ENCODE results near the gene BRWD1.
A peak's percentile ranks its signal among the peaks of the same experiment; 100 is the strongest.

BRWD1 gene

DNA sequence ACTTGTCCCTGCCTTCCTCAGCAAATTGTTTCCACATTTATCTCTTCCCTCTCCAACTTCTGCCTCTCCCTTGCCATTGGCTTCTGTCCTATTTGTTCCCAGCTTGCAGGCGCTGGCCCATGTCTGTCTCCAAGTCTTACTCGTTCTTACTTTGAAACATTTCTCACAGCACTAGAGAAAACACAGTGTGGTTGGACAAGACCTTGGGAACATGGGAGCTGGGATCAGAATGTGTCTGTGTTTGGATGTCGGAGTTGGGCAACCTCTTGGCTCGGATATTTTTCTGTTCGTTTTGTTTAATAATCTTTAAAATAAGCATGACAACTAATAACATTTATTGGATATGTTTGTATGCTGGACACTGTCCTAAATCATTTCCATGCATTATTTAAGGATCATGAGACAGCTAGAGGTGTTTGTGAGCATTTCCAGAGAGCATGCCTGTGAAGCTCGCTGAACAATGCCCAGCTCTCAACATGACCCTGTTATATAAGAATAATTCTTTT lies 5.9 kb upstream of the BRWD1 start:
- no peak overlapping the region for H3K4me3 ChIP-seq (ENCODE audit: low read length)
- no peaks in the 10 kb centered on the region for H3K27me3 ChIP-seq (ENCODE audit: insufficient read depth, low read length)
- peaks cover 5% of the 10 kb centered on the region for H3K4me1 ChIP-seq (ENCODE audit: insufficient read depth, low read length)
- no peaks in the 10 kb centered on the region for H3K9me3 ChIP-seq (ENCODE audit: low read length)
- no peak overlapping the region for H2AFZ ChIP-seq (ENCODE audit: low read depth, low read length)
- H3K36me3 ChIP-seq (ENCODE audit: insufficient read depth, low read length), result no peaks in the 10 kb centered on the region

DNA sequence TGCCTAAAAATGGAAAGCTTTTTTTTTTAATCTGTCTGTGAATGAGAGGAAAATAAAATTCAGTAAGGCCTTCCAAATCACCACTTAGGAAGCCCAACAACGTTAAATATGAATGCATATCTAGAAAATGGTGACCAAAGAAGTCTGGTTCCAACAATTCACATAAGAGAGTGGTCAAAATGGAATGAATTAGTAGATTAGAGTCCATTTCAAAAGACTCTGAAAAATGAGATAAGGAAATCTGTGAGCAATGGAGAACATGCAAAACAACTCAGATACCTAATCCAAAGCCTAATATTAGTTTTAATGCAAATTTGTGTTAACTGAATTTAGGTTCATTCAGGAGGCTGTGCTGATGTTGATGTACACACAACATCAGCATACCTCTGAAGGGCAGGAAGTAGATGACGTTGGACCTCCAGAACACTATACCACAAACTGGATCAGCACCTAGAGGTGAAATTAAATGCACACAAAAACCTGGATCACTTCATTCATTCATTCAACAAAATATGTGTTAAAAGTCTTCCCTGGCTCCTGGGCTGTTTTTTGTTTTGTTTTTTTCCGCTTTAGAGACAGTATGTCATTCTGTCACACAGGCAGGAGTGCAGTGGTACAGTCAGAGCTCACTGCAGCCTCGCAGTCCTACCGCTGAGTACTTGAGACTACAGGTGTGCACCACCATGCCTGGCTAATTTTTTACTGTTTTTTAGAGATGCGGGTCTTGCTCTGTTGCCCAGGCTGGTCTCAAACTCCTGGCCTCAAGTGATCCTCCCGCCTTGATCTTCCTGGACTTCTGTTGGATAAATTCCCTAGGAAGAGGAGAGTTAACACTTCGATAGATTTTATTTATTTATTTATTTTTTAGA lies 4.9 kb upstream of the BRWD1 start:
- Histone ChIP-seq H2AFZ (ENCODE audit: low read depth, low read length) (no peak overlapping the region), H3K9me3 (ENCODE audit: low read length) (no peaks in the 10 kb centered on the region), H3K36me3 (ENCODE audit: insufficient read depth, low read length) (no peaks in the 10 kb centered on the region), H3K27me3 (ENCODE audit: insufficient read depth, low read length) (no peaks in the 10 kb centered on the region), H3K4me3 (ENCODE audit: low read length) (no peak overlapping the region), H3K4me1 (ENCODE audit: insufficient read depth, low read length) (peaks cover 5% of the 10 kb centered on the region)

DNA sequence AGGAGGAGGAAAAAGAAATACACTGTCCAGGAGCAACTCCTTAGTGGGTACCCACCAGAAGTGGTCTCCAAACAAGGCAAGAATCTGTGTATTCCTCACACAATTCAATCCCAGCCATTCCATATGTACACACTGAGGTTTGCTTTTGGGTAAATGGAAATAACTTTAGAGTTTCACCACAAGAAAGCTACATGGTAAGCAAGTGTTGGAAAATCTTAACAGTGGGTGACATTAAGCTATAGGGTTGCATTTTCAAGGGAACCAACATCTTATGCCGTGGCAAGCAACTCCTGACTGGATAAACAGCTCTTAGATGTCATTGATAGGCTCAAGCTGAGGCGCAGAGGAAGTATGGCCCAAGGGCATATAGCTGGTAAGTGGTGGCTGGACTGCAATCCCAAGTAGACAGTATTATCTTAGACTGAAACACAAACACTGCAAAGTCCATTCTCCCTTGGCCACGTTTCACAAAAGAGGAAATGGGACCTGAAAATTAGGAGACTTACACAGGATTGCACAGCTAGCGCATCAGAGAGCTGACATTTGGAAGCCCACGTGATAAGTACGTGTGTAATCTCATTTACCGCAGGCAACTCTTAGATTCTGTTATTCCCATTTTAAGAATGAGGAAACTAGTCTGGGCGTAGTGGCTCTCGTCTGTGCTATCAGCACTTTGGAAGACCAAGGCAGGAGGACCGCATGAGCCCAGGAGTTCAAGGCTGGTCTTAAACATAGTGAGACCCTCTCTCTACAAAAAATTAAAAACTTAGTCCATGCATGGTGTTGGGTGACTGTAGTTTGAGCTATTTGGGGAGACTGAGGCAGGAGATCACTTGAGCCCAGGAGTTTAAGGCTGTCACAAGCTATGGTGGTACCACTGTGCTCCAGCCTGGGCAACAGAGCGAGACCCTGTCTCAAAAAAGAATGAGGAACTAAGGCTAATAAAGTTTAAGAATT lies 4.0 kb upstream of the BRWD1 start:
- no peaks in the 10 kb centered on the region for H3K36me3 ChIP-seq (ENCODE audit: insufficient read depth, low read length)
- H3K4me3 ChIP-seq (ENCODE audit: low read length), result no peak overlapping the region
- peaks cover 5% of the 10 kb centered on the region for H3K4me1 ChIP-seq (ENCODE audit: insufficient read depth, low read length)
- H3K27me3 ChIP-seq (ENCODE audit: insufficient read depth, low read length), result no peaks in the 10 kb centered on the region
- H3K9me3 ChIP-seq (ENCODE audit: low read length), result no peaks in the 10 kb centered on the region
- H2AFZ ChIP-seq (ENCODE audit: low read depth, low read length), result no peak overlapping the region

DNA sequence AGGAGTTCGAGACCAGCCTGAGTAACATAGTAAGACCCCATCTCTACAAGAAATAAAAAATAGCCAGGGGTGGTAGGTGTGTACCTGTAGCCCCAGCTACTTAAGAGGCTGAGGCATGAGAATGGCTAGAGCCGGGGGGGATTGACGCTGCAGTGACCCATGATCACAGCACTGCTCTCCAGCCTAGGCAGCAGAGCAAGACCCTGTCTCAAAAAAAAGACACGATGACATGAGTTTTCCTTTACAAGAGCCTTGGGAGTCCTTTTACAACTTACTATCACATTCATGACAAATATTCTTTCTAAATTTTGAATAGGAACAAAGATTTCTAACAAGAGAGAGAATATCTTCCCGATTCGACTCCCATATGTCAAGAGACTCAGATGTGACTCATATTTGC lies 3.3 kb upstream of the BRWD1 start:
- no peaks in the 10 kb centered on the region for H3K9me3 ChIP-seq (ENCODE audit: low read length)
- peaks cover 11% of the 10 kb centered on the region for H3K4me1 ChIP-seq (ENCODE audit: insufficient read depth, low read length)
- H3K4me3 ChIP-seq (ENCODE audit: low read length), result no peak overlapping the region
- no peak overlapping the region for H2AFZ ChIP-seq (ENCODE audit: low read depth, low read length)
- peaks cover 2% of the 10 kb centered on the region for H3K36me3 ChIP-seq (ENCODE audit: insufficient read depth, low read length)
- no peaks in the 10 kb centered on the region for H3K27me3 ChIP-seq (ENCODE audit: insufficient read depth, low read length)

DNA sequence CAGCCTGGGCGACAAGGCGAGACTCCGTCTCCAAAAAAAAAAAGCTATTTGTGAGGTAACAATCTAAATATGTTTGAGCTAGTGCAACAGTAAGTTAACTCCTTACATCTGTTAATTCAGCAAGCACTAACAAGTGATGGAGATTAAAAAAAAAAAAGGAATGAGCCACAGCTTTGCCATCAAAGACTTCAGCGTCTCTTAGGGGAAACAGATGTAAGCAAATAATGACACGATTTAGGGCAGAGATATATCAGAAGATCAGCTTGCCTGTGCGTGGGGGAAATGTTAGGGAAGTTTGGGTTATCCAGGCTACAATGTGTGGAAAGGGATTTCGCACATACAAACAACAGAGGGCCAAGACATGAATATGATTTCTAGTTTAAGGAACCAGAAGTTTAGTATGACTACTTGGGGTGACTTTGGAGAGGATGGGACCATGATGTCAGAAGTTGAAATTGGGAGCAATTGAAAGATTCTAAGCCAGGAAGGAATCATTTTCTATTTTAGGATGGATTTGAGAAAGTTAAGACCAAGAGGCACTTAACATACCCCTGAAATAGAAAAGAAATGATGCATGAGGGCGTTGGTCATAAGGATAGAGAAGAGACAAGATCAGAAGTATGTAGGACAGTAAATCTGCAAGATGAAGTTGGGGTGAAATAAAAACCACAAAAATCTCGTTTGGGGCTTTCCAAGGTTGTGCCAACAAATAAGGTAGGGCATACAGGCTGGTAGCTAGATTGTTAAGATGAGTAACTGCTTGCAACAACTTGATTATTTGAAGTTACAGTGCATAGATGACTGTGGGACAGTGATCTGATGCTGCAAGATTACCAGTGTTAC lies 2.4 kb upstream of the BRWD1 start:
- H3K36me3 ChIP-seq (ENCODE audit: insufficient read depth, low read length), result peaks cover 9% of the 10 kb centered on the region
- H2AFZ ChIP-seq (ENCODE audit: low read depth, low read length), result no peak overlapping the region
- peaks cover 15% of the 10 kb centered on the region for H3K4me1 ChIP-seq (ENCODE audit: insufficient read depth, low read length)
- H3K27me3 ChIP-seq (ENCODE audit: insufficient read depth, low read length), result no peaks in the 10 kb centered on the region
- no peak overlapping the region for H3K4me3 ChIP-seq (ENCODE audit: low read length)
- no peaks in the 10 kb centered on the region for H3K9me3 ChIP-seq (ENCODE audit: low read length)

DNA sequence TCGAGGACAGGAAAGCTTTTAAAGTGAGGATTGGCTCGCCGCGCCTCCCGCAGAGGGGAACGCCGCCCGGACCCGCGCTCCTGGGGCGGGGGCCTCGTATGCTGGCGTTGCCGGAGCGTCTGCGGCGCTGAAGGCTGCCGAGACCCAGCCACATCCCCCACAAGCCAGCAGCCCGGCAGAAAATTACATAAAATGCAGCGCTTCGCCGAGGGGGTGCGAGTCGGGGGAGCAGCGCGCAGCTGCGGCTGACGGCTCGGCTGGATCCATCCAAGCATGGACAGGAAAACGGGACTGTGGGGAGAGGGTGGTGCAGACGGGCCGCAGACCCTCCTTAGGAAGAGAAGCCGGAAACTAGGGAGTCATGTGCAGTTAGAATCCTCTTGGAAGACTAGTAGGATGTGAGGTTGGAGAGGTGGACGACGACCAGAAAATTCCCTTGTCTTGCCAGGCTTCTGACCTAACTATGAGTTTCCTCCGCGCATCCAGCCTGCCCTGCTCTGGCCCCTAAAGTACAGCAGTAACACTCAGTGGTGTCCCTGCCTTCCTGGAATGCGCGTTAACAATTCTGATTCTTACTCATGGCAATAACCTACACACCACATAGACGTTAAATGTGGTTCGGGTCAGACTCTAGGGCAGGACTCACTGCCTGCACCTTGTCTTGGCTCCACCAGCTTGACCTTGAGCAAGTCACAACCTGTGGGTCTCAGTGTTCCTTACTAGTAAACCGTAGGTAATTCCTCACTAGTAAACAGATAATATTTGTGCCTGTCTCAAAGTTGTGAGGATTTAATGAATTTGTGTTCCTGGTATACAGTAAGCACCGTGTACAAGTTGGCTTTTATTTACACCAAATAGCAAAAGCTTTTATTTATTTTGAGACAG lies 953 bp upstream of the BRWD1 start:
- Histone ChIP-seq H2AFZ (ENCODE audit: low read depth, low read length) (peak overlapping the region; percentile 80), H3K4me1 (ENCODE audit: insufficient read depth, low read length) (peaks cover 15% of the 10 kb centered on the region), H3K36me3 (ENCODE audit: insufficient read depth, low read length) (peaks cover 19% of the 10 kb centered on the region), H3K9me3 (ENCODE audit: low read length) (no peaks in the 10 kb centered on the region), H3K4me3 (ENCODE audit: low read length) (peak overlapping the region; percentile 62), H3K27me3 (ENCODE audit: insufficient read depth, low read length) (no peaks in the 10 kb centered on the region)

DNA sequence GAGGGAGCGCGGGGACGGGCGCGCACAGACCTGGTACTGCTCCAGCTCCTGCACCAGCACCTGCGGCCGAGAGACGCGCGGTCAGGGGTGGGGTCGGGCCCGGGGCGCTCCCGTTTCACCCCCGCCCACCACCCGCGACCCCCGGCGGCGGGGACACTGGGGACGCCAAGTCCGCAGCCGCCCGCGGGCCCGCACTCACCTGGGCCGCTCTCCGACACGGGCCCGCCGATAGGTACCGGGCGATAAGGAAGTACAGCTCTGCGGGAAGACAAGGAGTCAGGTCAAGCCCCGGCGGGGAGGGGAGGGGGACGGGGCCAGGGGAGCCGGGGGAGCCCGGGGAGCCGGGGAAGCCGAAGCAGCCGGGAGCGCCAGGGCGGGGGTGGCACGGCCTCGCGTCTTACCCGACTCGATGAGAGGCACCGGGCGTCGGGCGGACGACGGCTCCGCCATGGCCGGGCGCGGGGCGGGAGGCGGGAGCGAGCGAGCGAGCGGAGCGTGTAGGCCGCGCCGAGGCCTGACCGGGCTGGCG lies 326 bp downstream of the BRWD1 start:
- H3K27me3 ChIP-seq (ENCODE audit: insufficient read depth, low read length), result no peaks in the 10 kb centered on the region
- peak overlapping the region; percentile 62 for H3K4me3 ChIP-seq (ENCODE audit: low read length)
- peaks cover 15% of the 10 kb centered on the region for H3K4me1 ChIP-seq (ENCODE audit: insufficient read depth, low read length)
- peak overlapping the region; percentile 80 for H2AFZ ChIP-seq (ENCODE audit: low read depth, low read length)
- H3K9me3 ChIP-seq (ENCODE audit: low read length), result no peaks in the 10 kb centered on the region
- H3K36me3 ChIP-seq (ENCODE audit: insufficient read depth, low read length), result peaks cover 27% of the 10 kb centered on the region

DNA sequence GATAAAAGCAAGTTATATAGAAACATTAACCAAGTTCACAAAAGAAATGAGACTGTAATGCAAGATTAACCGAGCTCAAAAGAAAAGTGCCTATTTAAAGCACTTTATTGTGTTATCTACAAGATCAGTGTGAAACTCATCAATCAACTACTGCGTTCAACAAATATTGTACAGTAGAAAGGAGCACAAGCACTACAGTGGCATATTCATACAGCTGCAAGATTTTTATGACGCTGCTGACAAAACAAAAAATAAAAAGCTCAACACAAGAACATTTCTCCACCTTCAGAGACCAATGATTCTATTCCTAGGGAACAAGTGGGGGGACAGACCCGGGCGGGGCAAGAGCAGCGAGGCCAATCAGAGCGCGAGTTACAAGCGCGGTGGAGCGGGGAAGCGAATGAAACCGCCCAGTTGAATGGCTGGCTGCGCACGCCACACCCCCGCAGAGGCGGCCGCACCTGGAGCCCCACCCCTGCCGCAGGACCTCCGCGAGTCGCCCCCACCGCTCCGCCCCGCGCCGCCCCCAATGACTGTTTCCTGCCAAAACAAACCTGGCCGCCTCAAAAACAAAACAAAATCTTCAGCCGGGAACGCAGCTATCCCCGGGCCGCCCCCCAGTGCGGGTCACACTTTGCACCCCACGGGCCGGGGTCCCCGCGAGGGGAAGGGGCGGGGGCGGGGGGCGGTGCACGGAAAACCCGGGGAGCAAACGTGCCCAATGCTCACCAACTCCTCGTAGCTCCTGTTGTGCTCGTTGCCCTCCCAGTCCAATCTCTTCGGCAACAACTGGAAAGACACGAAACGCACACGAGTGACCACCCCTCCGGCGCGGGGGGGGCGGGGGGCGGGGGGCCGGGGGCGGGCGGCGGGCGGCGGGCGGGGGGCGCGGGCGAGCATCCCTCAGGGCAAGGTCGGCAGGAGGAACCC lies 1.1 kb downstream of the BRWD1 start:
- Histone ChIP-seq H3K9me3 (ENCODE audit: low read length) (no peaks in the 10 kb centered on the region), H3K4me1 (ENCODE audit: insufficient read depth, low read length) (peaks cover 15% of the 10 kb centered on the region), H3K4me3 (ENCODE audit: low read length) (peak overlapping the region; percentile 62), H3K36me3 (ENCODE audit: insufficient read depth, low read length) (peaks cover 34% of the 10 kb centered on the region), H2AFZ (ENCODE audit: low read depth, low read length) (no peak overlapping the region), H3K27me3 (ENCODE audit: insufficient read depth, low read length) (no peaks in the 10 kb centered on the region)

DNA sequence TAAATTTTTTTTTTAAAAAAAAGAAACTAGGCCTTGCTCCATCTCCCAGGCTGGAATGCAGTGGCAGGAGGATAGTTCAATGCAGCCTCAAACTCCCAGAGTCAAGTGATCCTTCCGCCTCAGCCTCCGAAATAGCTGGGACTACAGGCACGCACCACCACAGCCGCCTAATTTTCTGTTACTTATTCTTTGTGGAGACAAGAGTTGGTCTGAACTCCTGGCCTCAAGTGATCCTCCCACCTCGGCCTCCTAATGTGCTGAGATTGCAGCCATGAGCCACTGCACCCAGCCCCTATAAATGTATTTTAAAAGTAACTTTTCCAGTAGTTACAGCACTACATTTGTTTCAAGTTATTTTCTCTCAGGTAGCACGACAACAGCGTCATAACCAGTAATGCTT lies 2.3 kb downstream of the BRWD1 start:
- Histone ChIP-seq H3K27me3 (ENCODE audit: insufficient read depth, low read length) (no peaks in the 10 kb centered on the region), H2AFZ (ENCODE audit: low read depth, low read length) (no peak overlapping the region), H3K9me3 (ENCODE audit: low read length) (no peaks in the 10 kb centered on the region), H3K4me3 (ENCODE audit: low read length) (no peak overlapping the region), H3K4me1 (ENCODE audit: insufficient read depth, low read length) (peaks cover 15% of the 10 kb centered on the region), H3K36me3 (ENCODE audit: insufficient read depth, low read length) (peaks cover 35% of the 10 kb centered on the region)

DNA sequence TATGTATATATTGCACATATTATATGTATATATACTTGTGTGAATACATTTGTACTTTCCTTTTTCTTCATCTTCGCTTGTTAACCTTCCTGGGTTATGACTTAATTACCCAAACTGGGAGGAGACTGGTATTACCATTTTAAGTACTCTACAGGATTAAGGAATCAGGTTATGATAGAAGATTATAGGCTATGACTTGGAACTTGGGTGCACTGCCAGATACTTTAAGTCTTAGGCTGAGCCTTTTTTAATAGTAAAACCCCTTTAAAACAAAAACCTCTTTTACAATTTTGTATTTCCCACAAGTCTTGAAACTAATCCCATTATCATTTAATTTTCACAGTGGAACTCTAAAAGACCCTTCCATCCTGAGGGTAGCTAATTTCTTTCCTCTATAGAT lies 6.0 kb downstream of the BRWD1 start:
- peaks cover 10% of the 10 kb centered on the region for H3K4me1 ChIP-seq (ENCODE audit: insufficient read depth, low read length)
- no peaks in the 10 kb centered on the region for H3K27me3 ChIP-seq (ENCODE audit: insufficient read depth, low read length)
- H3K4me3 ChIP-seq (ENCODE audit: low read length), result no peak overlapping the region
- H2AFZ ChIP-seq (ENCODE audit: low read depth, low read length), result no peak overlapping the region
- H3K9me3 ChIP-seq (ENCODE audit: low read length), result no peaks in the 10 kb centered on the region
- peaks cover 55% of the 10 kb centered on the region for H3K36me3 ChIP-seq (ENCODE audit: insufficient read depth, low read length)

DNA sequence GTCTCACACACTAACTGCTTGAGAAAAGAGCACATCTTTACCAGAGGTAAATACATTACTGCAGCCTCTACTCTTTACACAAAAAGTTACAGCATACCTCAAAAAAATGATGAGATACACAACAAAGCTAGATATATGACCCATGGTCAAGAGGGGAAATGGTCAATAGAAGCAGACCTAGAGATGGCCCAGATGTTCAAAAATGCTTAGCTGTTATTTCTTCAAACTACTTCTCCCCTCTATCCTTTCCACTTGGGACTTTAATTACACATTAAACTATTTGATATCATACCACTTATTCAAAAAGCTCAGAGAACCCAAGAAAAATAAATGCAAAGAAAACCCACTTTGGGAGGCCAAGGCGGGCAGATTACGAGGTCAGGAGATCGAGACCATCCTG lies 12.8 kb downstream of the BRWD1 start:
- Histone ChIP-seq H3K4me1 (ENCODE audit: insufficient read depth, low read length) (no peaks in the 10 kb centered on the region), H3K36me3 (ENCODE audit: insufficient read depth, low read length) (peaks cover 71% of the 10 kb centered on the region), H3K27me3 (ENCODE audit: insufficient read depth, low read length) (no peaks in the 10 kb centered on the region), H2AFZ (ENCODE audit: low read depth, low read length) (no peak overlapping the region), H3K4me3 (ENCODE audit: low read length) (no peak overlapping the region), H3K9me3 (ENCODE audit: low read length) (peaks cover 21% of the 10 kb centered on the region)
